ENCODE data around the gene PRDM10.

The PRDM10 gene

GRCh38 chr11:129938764-129939163 lies 63.9 kb downstream of the PRDM10 start:
- ATAC-seq = no peak

- ATAC-seq = no peak
Measured at GRCh38 chr11:129937592-129938238, 64.9 kb downstream of the PRDM10 start.

- no peak for ATAC-seq
Measured at GRCh38 chr11:129935723-129936122, 66.9 kb downstream of the PRDM10 start.

- ATAC-seq = no peak
Measured at GRCh38 chr11:129933891-129934290, 68.7 kb downstream of the PRDM10 start.

DNA sequence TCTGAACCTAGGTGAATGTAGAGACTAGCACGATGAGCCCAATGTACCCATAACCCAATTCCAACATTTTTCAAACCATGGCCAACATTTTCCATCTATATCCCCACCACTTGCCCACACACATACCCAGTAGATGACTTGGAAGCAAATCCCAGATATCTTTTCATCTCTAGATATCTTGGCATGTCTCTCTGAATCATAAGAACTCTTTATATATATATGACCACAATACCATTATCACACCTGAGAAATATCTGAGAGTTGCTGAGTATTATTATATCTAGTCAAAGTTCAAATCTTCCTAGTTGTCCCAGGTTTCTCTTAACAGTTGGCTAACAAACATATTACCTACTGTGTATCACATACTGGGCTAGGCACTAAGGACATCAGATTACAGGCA lies 69.4 kb downstream of the PRDM10 start:
- no peak for ATAC-seq

DNA sequence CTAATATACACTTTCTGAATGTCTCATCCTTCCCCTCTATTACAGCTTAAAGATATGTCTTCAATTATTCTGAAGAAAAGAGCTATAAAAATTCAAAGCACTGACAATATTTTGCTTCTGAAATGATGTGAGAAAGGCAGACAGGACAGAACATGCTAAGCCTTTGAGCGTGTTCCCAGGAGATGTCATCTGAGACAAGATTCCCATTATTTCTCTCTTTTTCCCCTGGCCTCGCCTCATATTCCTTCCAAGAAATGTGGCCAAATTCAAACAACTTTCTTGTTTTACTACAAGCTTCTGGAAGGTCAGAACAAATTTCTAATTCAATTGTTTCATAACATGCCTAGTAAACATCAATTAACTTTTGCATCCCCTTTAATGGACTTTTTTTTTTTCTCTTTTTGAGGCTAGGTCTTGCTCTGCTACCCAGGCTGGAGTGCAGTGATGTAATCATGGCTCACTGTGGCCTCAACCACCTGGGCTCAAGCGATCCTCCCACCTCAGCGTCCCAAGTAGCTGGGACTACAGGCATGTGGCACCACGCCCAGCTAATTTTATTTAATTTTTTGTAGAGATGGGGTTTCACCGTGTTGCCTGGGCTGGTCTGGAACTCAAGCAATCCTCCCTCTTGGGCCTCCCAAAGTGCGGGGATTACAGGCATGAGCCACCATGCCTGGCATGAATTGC lies 70.1 kb downstream of the PRDM10 start:
- no peak for ATAC-seq

GRCh38 chr11:129930743-129931142 lies 71.9 kb downstream of the PRDM10 start:
- no peak for ATAC-seq

- ATAC-seq = no peak
Measured at GRCh38 chr11:129930296-129930695, 72.3 kb downstream of the PRDM10 start.

GRCh38 chr11:129929721-129930120 lies 72.9 kb downstream of the PRDM10 start:
- ATAC-seq = no peak

GRCh38 chr11:129928923-129929692 lies 73.5 kb downstream of the PRDM10 start:
- ATAC-seq = no peak

DNA sequence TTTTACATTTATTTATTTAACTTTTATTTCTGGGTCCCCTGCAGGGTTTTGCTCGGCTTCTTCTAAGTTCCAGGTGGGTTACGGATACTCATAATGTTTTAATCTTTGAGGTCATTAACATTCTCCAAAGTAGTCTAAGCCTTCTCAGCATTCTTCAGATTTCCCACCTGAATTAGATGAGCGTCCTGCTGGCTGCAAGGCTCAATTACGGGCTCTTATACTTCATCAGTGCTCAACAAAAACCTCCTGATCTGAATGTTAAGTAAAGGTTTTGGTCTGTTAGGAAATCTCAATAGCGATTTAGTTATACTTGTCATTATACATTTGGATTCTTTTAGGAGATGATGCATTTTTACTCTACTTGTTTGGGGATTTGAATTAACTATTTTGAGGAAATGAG lies 80.0 kb downstream of the PRDM10 start:
- ATAC-seq = no peak

DNA sequence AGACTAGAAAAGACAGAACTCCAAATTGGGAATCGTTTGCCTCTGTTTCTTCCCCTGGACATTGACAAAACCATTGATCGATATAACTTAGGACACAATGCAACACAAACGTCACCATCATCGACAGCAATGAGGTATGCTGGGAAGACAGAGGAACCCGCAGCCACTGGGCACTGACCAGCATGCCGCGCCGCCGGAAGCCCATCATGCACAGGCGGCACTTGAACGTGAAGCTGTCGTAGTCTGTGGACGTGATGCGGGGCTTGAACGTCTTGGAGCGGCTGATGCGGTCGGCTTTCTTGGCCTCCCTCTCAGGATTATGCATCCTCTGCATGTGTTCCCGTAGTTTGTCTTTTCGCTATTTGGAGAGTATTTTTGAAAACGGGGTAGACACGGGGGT lies 84.3 kb downstream of the PRDM10 start:
- no peak for ATAC-seq

DNA sequence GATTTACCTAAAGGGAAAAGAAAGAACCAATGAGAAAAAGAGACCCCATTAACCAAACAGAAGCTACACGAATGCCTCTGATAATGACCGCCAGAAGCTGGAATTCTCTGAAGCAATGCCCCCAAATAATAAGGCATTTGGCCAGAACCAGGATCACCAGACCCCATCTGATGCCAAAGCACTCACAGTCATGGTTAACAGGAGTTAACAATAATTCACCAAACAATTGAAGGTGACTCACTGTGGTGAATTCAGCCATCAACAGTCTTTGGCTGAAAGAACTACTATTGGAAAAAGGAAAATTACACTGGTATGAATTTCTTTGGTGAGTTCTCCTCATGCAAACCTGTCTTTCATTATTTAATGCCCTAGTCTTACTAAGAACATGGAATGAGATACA lies 85.4 kb downstream of the PRDM10 start:
- ATAC-seq = no peak

DNA sequence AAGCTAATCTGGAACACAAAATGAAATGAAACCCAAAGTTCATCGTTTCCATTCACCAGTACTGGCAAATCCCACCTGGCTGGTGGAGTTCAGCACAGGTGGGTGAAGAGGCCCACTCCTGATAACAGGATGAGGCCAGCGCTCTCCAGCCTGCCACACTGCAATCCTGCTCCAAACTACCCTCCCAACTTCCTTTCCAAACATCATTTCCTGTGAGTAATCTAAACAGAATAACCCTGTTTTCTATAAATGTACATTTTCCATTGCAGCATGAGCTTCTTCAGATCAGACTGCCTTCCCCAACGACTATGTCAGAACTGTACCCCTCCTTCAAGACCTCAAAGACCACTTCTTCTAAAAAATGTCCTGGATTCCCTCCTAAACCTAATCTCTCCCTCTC lies 91.3 kb downstream of the PRDM10 start:
- no peak for ATAC-seq

- no peak for ATAC-seq
Measured at GRCh38 chr11:129910360-129910759, 92.3 kb downstream of the PRDM10 start.

GRCh38 chr11:129905402-129905801 lies 97.2 kb downstream of the PRDM10 start:
- ATAC-seq = no peak

- no peak for ATAC-seq
Measured at GRCh38 chr11:129896062-129896461, 106.6 kb downstream of the PRDM10 start.

- peak; percentile 95 to 96 for ATAC-seq
Measured at GRCh38 chr11:129895126-129896041, 107.3 kb downstream of the PRDM10 start, which contains the start of gene NFRKB. NFRKB (minus strand) TSS chr11:129895578; CDS start chr11:129892849, 2,729 bp downstream.

- ATAC-seq = peak; percentile 3 to 7
Measured at GRCh38 chr11:129894278-129895125, 108.1 kb downstream of the PRDM10 start.

DNA sequence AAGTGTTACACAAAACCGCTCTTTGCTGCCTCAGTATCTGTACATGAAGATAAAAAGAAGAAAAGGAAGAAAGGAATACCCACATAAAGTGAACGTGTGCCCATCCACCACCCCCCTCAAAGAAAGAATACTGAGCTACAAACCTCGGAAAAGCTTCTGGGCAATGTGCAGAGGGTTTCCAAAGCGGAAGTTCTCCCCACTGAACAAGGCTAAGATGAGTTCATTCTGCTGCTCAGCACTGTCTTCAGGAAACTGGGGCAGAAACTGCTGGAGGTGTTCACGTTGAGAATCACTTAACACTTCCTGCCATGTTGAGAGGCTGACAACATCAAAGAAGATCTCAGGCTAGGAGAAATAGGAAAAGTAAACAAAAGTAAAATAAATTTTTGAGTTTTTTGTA lies 114.2 kb downstream of the PRDM10 start:
- ATAC-seq = no peak

DNA sequence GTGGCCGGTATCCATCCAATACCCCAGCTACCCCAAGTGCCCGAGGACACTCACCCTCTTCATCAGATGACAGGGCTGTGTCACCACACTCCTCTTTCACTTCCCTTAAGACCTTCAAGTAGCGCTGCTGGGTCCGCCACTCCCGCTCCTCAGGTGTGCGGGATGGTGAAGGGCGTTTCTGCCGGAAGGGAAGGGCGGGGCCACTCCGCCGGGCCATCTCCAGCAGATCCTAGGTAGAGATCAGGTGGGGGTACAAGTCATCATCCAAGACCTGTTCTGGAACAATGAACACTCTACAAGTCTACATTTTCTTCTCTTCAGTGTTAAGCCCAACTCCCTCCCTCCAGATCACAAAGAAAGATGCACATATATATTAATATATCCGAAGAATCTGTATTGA lies 117.3 kb downstream of the PRDM10 start:
- no peak for ATAC-seq

DNA sequence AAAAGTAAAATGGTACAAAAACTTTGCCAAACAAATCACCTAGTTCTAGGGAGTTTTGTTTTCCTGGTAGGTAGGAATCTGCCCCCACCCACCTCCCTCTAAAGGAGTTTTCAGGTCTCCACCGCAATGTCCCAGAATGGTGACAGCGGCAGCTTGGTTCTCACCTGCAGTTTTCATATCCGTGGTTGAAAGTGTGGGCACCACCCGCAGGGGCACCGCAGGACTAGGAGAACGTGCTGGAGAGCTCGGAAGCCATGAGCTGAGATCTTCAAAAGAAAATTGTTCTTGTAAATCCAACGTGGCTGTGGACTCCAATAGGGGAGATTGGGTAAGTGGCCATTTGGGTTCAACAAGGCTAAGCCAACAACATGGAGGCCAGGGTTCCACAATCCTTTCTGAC lies 118.1 kb downstream of the PRDM10 start:
- no peak for ATAC-seq
